Endothelial cell (in vitro differentiated cells): ENCODE measurements around the gene UTP14C. TPM values are rescaled to one million over a fixed set of nuclear protein-coding genes. Genes with fewer than 3 reads are reported as not detected.
A peak's percentile ranks its signal among the peaks of the same experiment; 100 is the strongest.

Source experiments
- DNase-seq: peaks from one replicate; pipeline ENCODE4 v3.0.0; 2021; ENCODE audit warnings: low spot score
- H3K27ac Mint-ChIP-seq: one replicate; pipeline ENCODE4 v1.8.0; 2021; ENCODE audit warnings: mixed read lengths, inconsistent platforms; ENCODE audit not compliant: unreplicated experiment
- H3K27me3 Mint-ChIP-seq: one replicate; pipeline ENCODE4 v1.8.0; 2021; ENCODE audit warnings: mild to moderate bottlenecking, moderate library complexity, mixed read lengths, inconsistent platforms; ENCODE audit not compliant: unreplicated experiment
- H3K36me3 Mint-ChIP-seq: one replicate; pipeline ENCODE4 v1.8.0; 2021; ENCODE audit warnings: mild to moderate bottlenecking, low read depth, mixed read lengths, inconsistent platforms; ENCODE audit not compliant: unreplicated experiment
- H3K4me1 Mint-ChIP-seq: one replicate; pipeline ENCODE4 v1.8.0; 2021; ENCODE audit warnings: mild to moderate bottlenecking, mixed read lengths, inconsistent platforms; ENCODE audit not compliant: unreplicated experiment
- H3K4me3 Mint-ChIP-seq: one replicate; pipeline ENCODE4 v1.8.0; 2021; ENCODE audit warnings: mild to moderate bottlenecking, mixed read lengths, inconsistent platforms; ENCODE audit not compliant: unreplicated experiment
- H3K9me3 Mint-ChIP-seq: one replicate; pipeline ENCODE4 v1.8.0; 2021; ENCODE audit warnings: mixed read lengths, inconsistent platforms; ENCODE audit not compliant: unreplicated experiment
- total RNA-seq: library from RNA; stranded (reverse); fragmentation: NEBNext Ultra II Directional; extraction: Animal tissue kit (Norgen Biotek cat#: 25700); gene quantifications from one replicate; pipeline ENCODE4 v1.2.1, GENCODE V29; 2021; ENCODE audit not compliant: unreplicated experiment
- TF ChIP-seq, protein P1 (sequence below): fragments of 200-600 bp; sonication (generic); IDR thresholded peaks from one replicate; pipeline ENCODE4 v1.5.0; 2021; ENCODE audit warnings: antibody characterized with exemption; ENCODE audit not compliant: unreplicated experiment

The UTP14C gene
- total RNA-seq, 1 donor from 2014 or later: 16.8 TPM

DNA sequence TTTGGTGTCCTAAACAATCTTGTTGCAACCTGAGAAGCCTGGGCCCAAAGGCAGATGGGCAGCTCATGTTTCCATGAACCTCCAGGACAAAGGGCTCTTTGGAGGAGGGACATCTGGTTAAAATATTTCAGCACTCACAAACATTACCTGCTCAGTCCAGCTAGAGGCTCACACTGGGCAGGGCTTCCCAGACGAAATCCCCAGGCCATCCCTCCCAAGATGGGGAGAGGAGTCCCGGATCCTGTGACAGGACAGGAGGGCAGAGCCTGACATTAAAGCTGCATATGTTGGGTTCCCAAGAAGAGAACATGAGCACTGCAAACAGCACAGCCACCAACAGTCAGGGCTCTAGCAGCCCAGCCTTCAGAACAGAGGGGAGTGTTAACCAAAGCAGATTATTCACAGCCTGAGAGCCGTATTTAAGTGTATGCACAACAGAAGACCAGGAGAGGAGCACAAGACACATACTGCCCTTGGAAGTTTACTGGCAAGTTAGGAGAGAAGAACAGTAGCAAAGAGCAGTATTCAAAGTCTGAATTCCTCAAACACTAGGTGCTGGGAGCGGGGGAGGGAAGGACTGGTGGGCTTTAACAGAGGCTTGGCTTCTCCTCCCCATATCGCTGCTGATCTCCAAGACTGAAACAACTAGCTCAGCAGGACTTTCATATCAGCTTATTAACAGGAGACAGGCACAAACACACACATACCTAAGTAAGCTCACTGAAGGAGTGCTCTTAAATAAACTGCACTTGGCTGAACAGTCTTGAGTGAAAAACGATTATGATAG lies 25.6 kb upstream of the UTP14C start:
- H3K27ac Mint-ChIP-seq: no peak overlapping the region
- no peak for DNase-seq
- peaks cover 7% of the 10 kb centered on the region for H3K27me3 Mint-ChIP-seq
- H3K4me3 Mint-ChIP-seq: no peak overlapping the region
- no peaks in the 10 kb centered on the region for H3K9me3 Mint-ChIP-seq
- peaks cover 20% of the 10 kb centered on the region for H3K4me1 Mint-ChIP-seq
- TF ChIP-seq, protein P1, sequence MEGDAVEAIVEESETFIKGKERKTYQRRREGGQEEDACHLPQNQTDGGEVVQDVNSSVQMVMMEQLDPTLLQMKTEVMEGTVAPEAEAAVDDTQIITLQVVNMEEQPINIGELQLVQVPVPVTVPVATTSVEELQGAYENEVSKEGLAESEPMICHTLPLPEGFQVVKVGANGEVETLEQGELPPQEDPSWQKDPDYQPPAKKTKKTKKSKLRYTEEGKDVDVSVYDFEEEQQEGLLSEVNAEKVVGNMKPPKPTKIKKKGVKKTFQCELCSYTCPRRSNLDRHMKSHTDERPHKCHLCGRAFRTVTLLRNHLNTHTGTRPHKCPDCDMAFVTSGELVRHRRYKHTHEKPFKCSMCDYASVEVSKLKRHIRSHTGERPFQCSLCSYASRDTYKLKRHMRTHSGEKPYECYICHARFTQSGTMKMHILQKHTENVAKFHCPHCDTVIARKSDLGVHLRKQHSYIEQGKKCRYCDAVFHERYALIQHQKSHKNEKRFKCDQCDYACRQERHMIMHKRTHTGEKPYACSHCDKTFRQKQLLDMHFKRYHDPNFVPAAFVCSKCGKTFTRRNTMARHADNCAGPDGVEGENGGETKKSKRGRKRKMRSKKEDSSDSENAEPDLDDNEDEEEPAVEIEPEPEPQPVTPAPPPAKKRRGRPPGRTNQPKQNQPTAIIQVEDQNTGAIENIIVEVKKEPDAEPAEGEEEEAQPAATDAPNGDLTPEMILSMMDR: no peak
- peaks cover 4% of the 10 kb centered on the region for H3K36me3 Mint-ChIP-seq

DNA sequence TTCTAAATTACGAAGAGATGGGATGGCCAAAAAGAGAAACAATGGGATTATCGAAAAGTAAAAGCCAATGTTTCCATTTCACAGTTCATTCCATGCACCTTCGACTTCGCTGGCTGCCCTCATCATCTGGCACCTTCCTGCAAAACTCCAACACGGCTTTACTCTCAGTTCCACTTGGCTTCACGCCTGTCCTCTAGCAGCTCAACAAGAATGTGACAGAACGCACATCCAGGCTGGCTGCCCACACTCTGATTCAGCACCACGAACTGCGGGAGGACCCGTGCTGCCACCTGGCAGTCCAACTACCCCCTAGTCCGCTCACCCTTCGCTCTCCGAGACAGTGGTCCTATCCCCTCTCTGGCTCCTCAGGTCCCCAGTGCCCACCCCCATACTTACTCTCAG lies 25.0 kb upstream of the UTP14C start:
- Mint-ChIP-seq H3K27me3 (peaks cover 7% of the 10 kb centered on the region), H3K36me3 (peaks cover 4% of the 10 kb centered on the region), H3K4me1 (peaks cover 20% of the 10 kb centered on the region), H3K4me3 (no peak overlapping the region), H3K9me3 (no peaks in the 10 kb centered on the region), H3K27ac (no peak overlapping the region)
- no peak for DNase-seq
- TF ChIP-seq, protein P1: no peak

DNA sequence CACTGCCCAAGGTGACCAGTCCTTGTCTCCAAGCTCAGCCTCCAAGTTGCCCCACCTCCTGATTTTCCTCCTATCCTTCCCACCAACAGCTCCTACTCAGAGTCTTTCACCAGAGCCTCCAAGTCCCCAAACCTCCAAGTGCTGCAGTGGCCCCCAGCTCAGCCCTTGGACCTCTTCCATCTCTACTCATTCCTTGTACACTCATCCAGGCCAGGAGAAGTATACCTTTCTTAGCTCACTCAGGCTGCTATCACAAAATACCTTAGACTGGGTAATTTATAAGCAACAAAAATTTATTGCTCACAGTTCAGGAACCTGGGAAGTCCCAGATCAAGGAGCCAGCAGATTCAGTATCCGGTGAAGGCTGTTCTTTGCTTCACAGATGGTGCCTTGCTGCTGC lies 24.6 kb upstream of the UTP14C start:
- Mint-ChIP-seq H3K9me3 (no peaks in the 10 kb centered on the region), H3K27ac (no peak overlapping the region), H3K27me3 (peaks cover 7% of the 10 kb centered on the region), H3K36me3 (peaks cover 4% of the 10 kb centered on the region), H3K4me1 (peaks cover 20% of the 10 kb centered on the region), H3K4me3 (no peak overlapping the region)
- DNase-seq: no peak
- TF ChIP-seq, protein P1: no peak

DNA sequence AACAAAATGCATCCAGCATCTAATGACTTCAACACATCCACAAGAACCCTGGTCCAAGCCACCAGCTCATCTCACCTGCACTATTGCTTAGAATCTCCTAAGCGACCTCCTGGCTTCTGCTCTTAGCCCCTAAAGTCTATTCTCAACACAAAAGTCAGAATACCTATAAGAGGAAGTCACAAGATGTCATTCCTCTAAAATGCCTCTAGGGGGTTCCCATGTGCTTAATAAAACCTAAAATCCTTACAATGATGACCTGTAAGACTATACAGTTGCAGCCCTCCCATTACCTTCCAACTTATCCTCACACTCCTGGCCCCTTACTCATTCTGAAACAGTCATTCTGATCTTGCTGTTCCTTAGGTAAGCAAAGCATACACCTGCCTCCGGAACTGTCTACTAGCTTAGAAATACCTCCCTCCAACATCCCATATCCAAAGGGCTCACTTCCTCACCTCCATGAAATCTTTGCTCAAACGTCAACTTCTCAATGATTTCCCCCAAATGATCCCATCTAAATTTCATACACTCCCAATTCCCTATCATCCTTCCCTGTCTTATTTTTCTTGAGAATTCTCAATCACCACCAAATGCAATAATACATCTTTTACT lies 23.3 kb upstream of the UTP14C start:
- TF ChIP-seq, protein P1: peak; percentile 69
- DNase-seq: no peak
- Mint-ChIP-seq H3K4me3 (no peak overlapping the region), H3K9me3 (no peaks in the 10 kb centered on the region), H3K4me1 (peaks cover 15% of the 10 kb centered on the region), H3K27me3 (peaks cover 7% of the 10 kb centered on the region), H3K27ac (no peak overlapping the region), H3K36me3 (peaks cover 6% of the 10 kb centered on the region)

DNA sequence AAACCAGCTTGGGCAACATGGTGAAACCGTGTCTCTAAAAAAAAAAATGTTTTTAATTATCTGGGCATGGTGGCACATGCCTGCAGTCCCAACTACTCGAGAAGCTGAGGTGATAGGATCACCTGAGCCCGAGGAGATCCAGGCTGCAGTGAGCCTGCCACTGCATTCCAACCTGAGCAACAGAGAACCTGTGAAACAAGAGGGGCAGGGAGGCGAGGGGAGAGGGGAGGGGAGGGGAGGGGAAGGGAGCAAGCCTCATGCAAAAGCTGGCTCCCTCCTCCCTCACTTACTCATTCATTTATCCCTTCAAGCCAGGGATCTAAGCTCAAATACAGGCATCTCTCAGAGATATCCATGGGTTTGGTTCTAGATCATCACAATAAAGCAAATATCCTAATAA lies 22.1 kb upstream of the UTP14C start:
- H3K4me3 Mint-ChIP-seq: no peak overlapping the region
- H3K36me3 Mint-ChIP-seq: peaks cover 14% of the 10 kb centered on the region
- H3K27me3 Mint-ChIP-seq: peaks cover 4% of the 10 kb centered on the region
- peaks cover 14% of the 10 kb centered on the region for H3K4me1 Mint-ChIP-seq
- no peak for DNase-seq
- TF ChIP-seq, protein P1: no peak
- no peak overlapping the region for H3K27ac Mint-ChIP-seq
- H3K9me3 Mint-ChIP-seq: no peaks in the 10 kb centered on the region
